CD4-positive, alpha-beta T cell treated with Interleukin-4 for 4 hours (primary cell): ENCODE results near the gene OR2G3.

ENCODE experiments used
- DNase-seq: peaks from one replicate; pipeline ENCODE4 v3.0.0-alpha.2; 2020

The OR2G3 gene

DNA sequence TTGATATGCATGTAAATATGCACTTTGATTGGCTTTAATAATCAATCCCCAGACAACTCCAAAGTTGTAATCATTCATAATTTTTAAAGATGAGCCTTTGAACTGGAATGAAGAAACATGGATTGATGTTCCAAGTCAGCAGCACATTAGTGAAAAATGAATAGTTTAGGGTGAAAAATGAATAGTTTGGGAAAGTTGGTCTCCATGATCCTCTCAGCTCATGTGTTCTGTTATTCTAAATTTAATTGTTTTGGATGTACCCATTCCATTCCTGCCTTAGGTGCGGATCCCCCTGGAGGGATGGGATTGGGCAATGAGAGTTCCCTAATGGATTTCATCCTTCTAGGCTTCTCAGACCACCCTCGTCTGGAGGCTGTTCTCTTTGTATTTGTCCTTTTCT lies at the start of gene OR2G3:
Gene OR2G3 (plus strand): TSS at position 301 of the 400 bp plus-strand sequence. CDS start 0 bp downstream, at position 301.
- no peak for DNase-seq

- DNase-seq = no peak
Measured at GRCh38 chr1:247557926-247558674, 47.3 kb upstream of the OR2G3 start.

GRCh38 chr1:247561711-247562110 lies 43.7 kb upstream of the OR2G3 start:
- DNase-seq = no peak

DNA sequence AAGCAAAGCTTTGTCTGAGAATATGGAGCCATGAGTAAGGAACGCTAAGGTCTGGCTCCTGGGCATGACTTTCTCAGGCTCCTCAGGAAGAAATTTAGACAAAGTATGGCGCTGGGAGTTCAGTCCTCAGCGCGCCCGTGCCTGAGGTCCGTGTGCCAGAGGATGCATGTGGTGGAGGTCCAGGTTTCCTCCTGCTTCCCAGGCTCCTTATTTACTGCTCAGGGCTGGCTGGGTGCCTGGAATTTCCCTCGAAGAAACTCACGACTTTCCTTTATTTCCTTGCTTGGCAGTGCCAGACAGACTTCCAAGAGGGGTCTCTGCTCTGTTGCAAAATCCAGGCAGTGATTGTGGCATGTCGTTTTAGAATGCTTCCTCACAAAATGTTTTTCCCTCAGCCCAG lies 43.2 kb upstream of the OR2G3 start:
- no peak for DNase-seq

- no peak for DNase-seq
Measured at GRCh38 chr1:247574236-247574635, 31.1 kb upstream of the OR2G3 start.

- no peak for DNase-seq
Measured at GRCh38 chr1:247574664-247575063, 30.7 kb upstream of the OR2G3 start.

- DNase-seq = peak; percentile 9
Measured at GRCh38 chr1:247576514-247576913, 28.9 kb upstream of the OR2G3 start.

DNA sequence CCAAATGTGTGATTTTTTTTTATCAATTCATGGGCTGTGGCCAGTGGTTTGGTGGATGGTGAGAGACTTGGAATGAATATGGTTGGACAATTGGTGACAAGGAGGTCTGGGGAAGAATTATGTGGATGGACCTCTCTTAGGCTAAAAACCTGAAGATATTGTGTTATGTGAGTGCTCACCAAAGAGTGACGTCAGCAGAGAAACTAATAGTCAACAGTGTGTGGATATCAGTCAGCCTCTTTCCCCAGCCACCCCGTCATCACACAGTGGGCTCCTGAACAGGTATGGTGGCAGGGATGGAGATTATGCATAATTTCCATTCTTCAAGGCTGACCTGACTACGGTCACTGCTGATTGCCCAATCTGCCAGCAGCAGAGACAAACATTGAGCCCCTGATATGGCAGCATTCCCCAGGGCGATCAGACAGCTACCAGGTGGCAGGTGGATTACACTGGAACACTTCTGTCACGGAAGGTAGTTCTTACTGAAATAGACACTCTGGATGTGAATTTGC lies 26.4 kb upstream of the OR2G3 start:
- DNase-seq = no peak

GRCh38 chr1:247588060-247588459 lies 17.3 kb upstream of the OR2G3 start, which contains the start of gene OR2G2:
OR2G2 (plus strand) TSS chr1:247588360; CDS start chr1:247588360, 0 bp downstream.
- DNase-seq = no peak

DNA sequence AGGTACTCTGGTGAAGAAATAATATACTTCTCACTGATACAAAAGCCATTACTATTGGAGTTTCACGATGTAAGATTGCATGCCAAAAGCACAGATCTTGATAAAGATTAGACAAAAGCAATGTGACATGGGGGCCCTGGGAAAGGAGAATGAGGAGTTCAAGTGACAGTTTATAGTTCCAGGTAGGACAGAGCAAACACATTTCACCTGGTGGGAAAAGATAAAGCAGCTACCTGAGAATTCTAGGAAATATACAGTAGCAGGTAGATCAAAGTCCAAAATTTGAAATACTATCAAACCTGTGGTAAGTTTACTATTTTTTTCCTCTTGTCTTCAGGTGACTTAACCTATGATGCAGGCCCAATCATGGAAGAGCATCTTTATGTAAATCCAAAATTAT lies 8.0 kb downstream of the OR2G3 start:
- DNase-seq = no peak

DNA sequence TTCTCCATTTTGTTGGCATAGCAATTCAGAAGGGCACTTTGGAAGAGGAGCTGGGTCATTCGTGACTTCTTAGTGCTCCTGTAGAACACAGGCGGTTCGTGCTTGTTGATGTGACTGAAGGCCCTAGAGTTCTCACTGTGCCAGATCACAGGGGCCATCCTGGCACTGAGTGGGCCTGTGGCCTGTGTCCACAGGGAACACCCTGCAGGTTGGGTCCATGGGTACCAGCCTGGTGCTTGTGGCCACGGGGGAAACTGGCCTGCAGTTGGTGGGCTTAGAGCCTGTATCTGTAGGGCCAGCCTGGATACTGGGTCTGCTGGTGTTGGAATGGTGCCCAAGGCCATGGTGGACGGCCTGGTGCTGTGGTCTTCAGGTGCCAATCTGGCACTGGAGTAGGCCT lies 9.2 kb downstream of the OR2G3 start:
- no peak for DNase-seq

DNA sequence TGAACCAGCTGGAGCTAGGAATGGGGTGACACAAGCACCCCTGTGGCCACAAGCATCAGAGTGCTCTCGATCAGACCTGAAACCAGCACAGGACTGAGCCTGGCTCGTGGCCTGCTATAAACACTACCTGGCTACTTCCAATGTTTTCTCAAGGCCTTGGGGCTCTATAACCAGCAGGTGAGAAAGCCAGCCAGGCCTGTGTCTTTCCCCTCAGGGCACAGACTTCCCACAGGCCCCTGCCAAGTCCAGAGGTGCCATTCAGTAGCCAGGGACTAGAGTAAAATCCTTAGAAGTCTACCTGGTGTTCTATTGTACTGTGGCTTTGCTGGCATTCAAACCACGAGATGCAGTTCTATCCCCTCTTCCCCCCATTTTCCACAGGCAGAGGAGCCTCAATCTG lies 22.6 kb downstream of the OR2G3 start:
- no peak for DNase-seq

DNA sequence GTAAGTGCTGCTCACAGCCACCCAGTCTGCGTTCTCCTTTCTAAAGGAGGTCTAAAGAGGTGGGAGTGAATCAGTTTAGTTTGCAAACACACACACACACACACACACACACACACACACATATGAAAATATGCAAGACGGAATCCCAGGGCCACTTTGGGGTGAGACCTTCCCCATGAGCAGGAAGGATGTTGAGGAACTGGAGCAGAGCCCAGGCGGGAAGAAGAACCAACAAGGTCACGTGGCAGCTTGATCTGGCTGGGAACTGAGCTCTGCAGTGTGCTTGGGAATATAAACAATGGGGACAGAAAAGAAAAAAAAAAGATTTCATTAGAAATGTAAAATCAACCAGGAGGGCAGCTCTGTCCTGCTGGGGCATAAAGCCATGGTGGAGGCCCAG lies 32.6 kb downstream of the OR2G3 start:
- no peak for DNase-seq

DNA sequence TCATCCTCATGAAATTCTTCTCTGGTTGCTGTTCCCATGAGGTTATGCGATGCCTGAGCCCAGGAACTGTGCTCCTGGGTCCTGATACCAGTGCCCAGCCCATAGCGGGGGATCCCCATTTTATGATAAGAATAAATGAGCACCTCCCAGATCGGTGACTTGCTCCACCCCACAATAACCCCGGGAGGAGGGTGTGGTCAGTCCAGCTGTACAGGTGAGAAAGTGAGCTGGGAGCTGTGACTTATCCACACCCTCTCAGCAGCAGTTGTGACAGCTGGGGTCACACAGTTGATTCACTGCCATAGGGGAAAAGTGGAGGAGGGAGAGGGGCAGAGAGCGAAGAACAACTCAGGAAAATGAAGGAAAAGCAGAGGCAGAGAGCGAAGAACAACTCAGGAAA lies 33.4 kb downstream of the OR2G3 start:
- no peak for DNase-seq

DNA sequence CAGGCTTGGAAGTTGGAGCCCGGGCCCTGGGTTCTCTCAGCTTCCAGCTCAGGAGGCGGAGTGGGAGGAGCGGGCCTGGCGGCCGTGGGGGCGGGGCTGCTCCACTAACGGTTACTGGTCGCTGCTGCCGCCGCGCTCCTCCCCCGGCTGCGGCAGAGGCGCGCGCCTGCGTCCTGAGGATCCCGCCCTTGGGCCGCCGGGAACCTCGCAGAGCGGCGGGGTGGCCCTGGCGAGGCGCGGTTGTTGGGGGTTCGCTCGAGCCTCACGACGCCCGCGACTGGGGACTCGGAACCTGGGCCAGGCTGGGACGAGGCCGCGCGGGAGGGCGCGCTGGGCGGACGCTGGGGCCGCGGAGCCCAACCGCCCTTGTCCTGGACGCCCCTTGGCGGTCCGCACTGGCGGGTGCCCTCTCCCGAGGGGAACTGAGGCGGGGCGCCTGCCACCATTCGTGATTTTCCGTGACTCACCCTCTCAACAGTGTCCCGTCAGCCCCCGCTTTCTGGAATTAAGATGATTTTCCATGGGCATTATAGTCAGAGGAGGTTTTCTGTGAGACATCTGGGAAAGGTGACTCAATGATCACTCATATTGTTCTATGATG lies 34.1 kb downstream of the OR2G3 start:
- no peak for DNase-seq

GRCh38 chr1:247642742-247643141 lies 37.4 kb downstream of the OR2G3 start:
- no peak for DNase-seq

DNA sequence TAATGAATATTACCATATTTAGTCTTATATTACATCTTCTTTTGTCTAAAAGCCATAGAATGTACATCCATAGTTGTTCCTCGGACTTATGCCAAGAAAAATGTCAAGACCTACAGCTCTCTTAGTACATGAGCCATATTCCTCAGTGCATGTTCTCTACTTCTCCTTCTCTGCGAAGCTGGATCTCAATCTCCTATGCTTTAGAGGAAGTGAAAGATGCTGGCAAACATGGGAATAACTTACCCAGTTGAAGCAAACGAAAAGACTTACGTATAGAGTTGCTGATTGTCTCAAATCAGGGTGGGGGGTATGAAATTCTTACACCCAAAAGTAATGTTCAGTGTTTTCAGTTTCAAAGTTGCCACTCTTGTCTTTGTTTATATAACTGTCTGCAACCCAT lies 41.5 kb downstream of the OR2G3 start:
- no peak for DNase-seq

- DNase-seq = no peak
Measured at GRCh38 chr1:247647864-247648263, 42.5 kb downstream of the OR2G3 start.

DNA sequence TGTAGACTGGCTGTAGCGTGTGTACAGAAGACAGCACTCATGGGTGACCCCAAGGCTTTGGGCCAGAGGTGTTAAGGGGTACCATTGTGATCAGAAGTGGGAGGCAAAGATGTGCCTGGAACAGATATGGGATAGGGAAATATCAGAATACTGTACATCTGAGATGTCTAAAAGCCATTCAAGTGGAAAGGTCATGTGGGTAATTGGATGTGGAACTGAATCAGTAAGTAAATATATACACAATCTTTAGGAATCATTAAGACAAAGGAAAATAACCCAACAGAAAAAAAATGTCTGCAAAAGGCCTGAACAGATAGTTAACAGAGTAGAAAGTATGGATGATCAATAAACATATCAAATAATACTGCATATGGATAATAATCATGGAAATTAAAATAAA lies 47.7 kb downstream of the OR2G3 start:
- DNase-seq = no peak
